Measurements from ENCODE around the gene CHD6.

CHD6 gene

GRCh38 chr20:41418031-41418430 lies 200.1 kb downstream of the CHD6 start:
- no peak for DNase-seq

- DNase-seq = no peak
These were observed 203.0 kb downstream of the CHD6 start for GRCh38 chr20:41415191-41415590.

- no peak for DNase-seq
These were observed 205.0 kb downstream of the CHD6 start for GRCh38 chr20:41413169-41413568.

GRCh38 chr20:41412324-41413120 lies 205.7 kb downstream of the CHD6 start:
- no peak for DNase-seq

GRCh38 chr20:41411391-41411847 lies 206.8 kb downstream of the CHD6 start:
- peak; percentile 71 to 73 for DNase-seq

- peak; percentile 67 to 75 for DNase-seq
These were observed 209.2 kb downstream of the CHD6 start for GRCh38 chr20:41408986-41409385.

- peak; percentile 42 to 49 for DNase-seq
These were observed 209.9 kb downstream of the CHD6 start for GRCh38 chr20:41408156-41408794.

GRCh38 chr20:41407607-41408006 lies 210.6 kb downstream of the CHD6 start:
- DNase-seq = no peak

- no peak for DNase-seq
These were observed 211.2 kb downstream of the CHD6 start for GRCh38 chr20:41406896-41407444.

- no peak for DNase-seq
These were observed 211.8 kb downstream of the CHD6 start for GRCh38 chr20:41406353-41406752.

GRCh38 chr20:41405436-41405835 lies 212.7 kb downstream of the CHD6 start:
- DNase-seq = no peak

GRCh38 chr20:41403604-41404003 lies 214.6 kb downstream of the CHD6 start:
- DNase-seq = no peak

GRCh38 chr20:41398408-41398807 lies 219.8 kb downstream of the CHD6 start:
- DNase-seq = no peak

GRCh38 chr20:41395667-41396664 lies 222.2 kb downstream of the CHD6 start:
- DNase-seq = no peak

GRCh38 chr20:41394931-41395666 lies 223.1 kb downstream of the CHD6 start:
- DNase-seq = no peak

- DNase-seq = no peak
These were observed 224.1 kb downstream of the CHD6 start for GRCh38 chr20:41394081-41394480.

GRCh38 chr20:41393705-41394066 lies 224.5 kb downstream of the CHD6 start:
- no peak for DNase-seq

- DNase-seq = no peak
These were observed 225.1 kb downstream of the CHD6 start for GRCh38 chr20:41392871-41393704.

- no peak for DNase-seq
These were observed 225.9 kb downstream of the CHD6 start for GRCh38 chr20:41392295-41392694.

GRCh38 chr20:41391587-41392001 lies 226.6 kb downstream of the CHD6 start:
- DNase-seq = no peak

GRCh38 chr20:41390889-41391288 lies 227.3 kb downstream of the CHD6 start:
- DNase-seq = no peak

Data from Kasumi-1 (cell line).